ENCODE data around the gene TTC9C. TPM values are rescaled to one million over a fixed set of nuclear protein-coding genes. Genes with fewer than 3 reads are reported as not detected.

Gene TTC9C
- 14.7 to 26.1 TPM (median 23.8 TPM) in 3 replicates for polyA plus RNA-seq
- polyA plus RNA-seq (2011; ENCODE audit: low read depth), result 20.3 TPM
- polyA plus RNA-seq (2011; cell fraction: cytosol; rRNA removed), result 11.7 and 11.9 TPM in 2 replicates
- 31.7 and 36.5 TPM in 2 replicates for polyA plus RNA-seq (2011; cell fraction: nucleus; rRNA removed)
- 17.7 and 30.0 TPM in 2 replicates for polyA plus RNA-seq (2012; ENCODE audit: low replicate concordance)
- 9.5 to 12.0 TPM (median 10.0 TPM) in 3 replicates for polyA minus RNA-seq
- 7.1 TPM for polyA minus RNA-seq (2011; cell fraction: cytosol; rRNA and poly(A)+ RNA removed)
- polyA minus RNA-seq (2011; cell fraction: nucleus; rRNA and poly(A)+ RNA removed), result 5.1 and 9.7 TPM in 2 replicates

- H4K20me1 ChIP-seq (ENCODE audit: control insufficient read depth, extremely low read depth, insufficient read depth, low read length), result peaks cover 4% of the 10 kb centered on the region
- no peak for FAIRE-seq
- H3K36me3 ChIP-seq (ENCODE audit: control insufficient read depth in 2 of 2, extremely low read depth in 1 of 2, insufficient read depth in 2 of 2, low read length in 2 of 2), result peaks cover 8 to 14% of the 10 kb centered on the region in 2 experiments
- peak within 1 kb of the TSS; percentile 69 to 99 (median 80) for H3K4me3 ChIP-seq (ENCODE audit: control insufficient read depth in 2 of 3, extremely low read depth in 1 of 3, insufficient read depth in 2 of 3, low read depth in 1 of 3, low read length in 3 of 3)
- peak within 1 kb of the TSS; percentile 94 for H3K9ac ChIP-seq (ENCODE audit: control insufficient read depth, extremely low read depth, insufficient read depth, low read length)
- H3K79me2 ChIP-seq (ENCODE audit: control insufficient read depth, insufficient read depth, low read length), result peaks cover 68% of the 10 kb centered on the region
- no peaks in the 10 kb centered on the region for H3K27me3 ChIP-seq (ENCODE audit: control insufficient read depth, extremely low read depth, insufficient read depth, low read length)
- peak within 1 kb of the TSS; percentile 87 for H3K27ac ChIP-seq (ENCODE audit: control insufficient read depth, insufficient read depth, low read length)
- dilution Hi-C loops (cut with MboI; ENCODE audit: extremely low pct_ligation_motif_present, low sequenced_read_pairs), result no loop called here
- H3K9me3 ChIP-seq (ENCODE audit: control insufficient read depth, low read depth, low read length), result no peaks in the 10 kb centered on the region
- H3K4me1 ChIP-seq (ENCODE audit: control insufficient read depth, extremely low read depth, insufficient read depth, low read length), result peaks cover 26% of the 10 kb centered on the region
- peak; percentile 41 for DNase-seq (ENCODE audit: low read depth, low spot score)
- TF ChIP-seq CTCF (optimal IDR thresholded peaks at IDR 0.05 in 1 of 3, IDR thresholded peaks at IDR 0.05 in 1 of 3, conservative IDR thresholded peaks at IDR 0.05 in 1 of 3; ENCODE audit: extremely low read depth in 1 of 3, insufficient read depth in 2 of 3, low read length in 3 of 3) (no peak), EZH2 (IDR thresholded peaks at IDR 0.05; ENCODE audit: low read length) (no peak)
- H3K4me2 ChIP-seq (ENCODE audit: control insufficient read depth, extremely low read depth, insufficient read depth, low read depth, low read length), result peak within 1 kb of the TSS; percentile 76
- H2AFZ ChIP-seq (ENCODE audit: control insufficient read depth, low read length), result peak within 1 kb of the TSS; percentile 98
- no peaks in the 10 kb centered on the region for H3K9me1 ChIP-seq (ENCODE audit: control insufficient read depth, extremely low read depth, insufficient read depth, low read length)
These were observed at the start of gene TTC9C for GRCh38 chr11:62728171-62728988. TTC9C (plus strand) TSS chr11:62728486; CDS start chr11:62728849, 363 bp downstream.

- peak within 1 kb of the TSS; percentile 95 for H3K9ac ChIP-seq (ENCODE audit: control insufficient read depth, extremely low read depth, insufficient read depth, low read length)
- DNase-seq (ENCODE audit: low read depth, low spot score) (no peak), FAIRE-seq (no peak)
- peaks cover 25% of the 10 kb centered on the region for H3K79me2 ChIP-seq (ENCODE audit: control insufficient read depth, insufficient read depth, low read length)
- H4K20me1 ChIP-seq (ENCODE audit: control insufficient read depth, extremely low read depth, insufficient read depth, low read length), result no peaks in the 10 kb centered on the region
- peaks cover 16% of the 10 kb centered on the region for H3K4me1 ChIP-seq (ENCODE audit: control insufficient read depth, extremely low read depth, insufficient read depth, low read length)
- peak within 1 kb of the TSS; percentile 93 to 100 (median 97) for H3K4me3 ChIP-seq (ENCODE audit: control insufficient read depth in 2 of 3, extremely low read depth in 1 of 3, insufficient read depth in 2 of 3, low read depth in 1 of 3, low read length in 3 of 3)
- H3K27me3 ChIP-seq (ENCODE audit: control insufficient read depth, extremely low read depth, insufficient read depth, low read length), result no peaks in the 10 kb centered on the region
- H2AFZ ChIP-seq (ENCODE audit: control insufficient read depth, low read length), result peak within 1 kb of the TSS; percentile 83
- H3K9me3 ChIP-seq (ENCODE audit: control insufficient read depth, low read depth, low read length), result no peaks in the 10 kb centered on the region
- no peak for TF ChIP-seq EZH2 (IDR thresholded peaks at IDR 0.05; ENCODE audit: low read length)
- no peak for TF ChIP-seq CTCF (optimal IDR thresholded peaks at IDR 0.05 in 1 of 3, IDR thresholded peaks at IDR 0.05 in 1 of 3, conservative IDR thresholded peaks at IDR 0.05 in 1 of 3; ENCODE audit: extremely low read depth in 1 of 3, insufficient read depth in 2 of 3, low read length in 3 of 3)
- H3K9me1 ChIP-seq (ENCODE audit: control insufficient read depth, extremely low read depth, insufficient read depth, low read length), result no peaks in the 10 kb centered on the region
- H3K27ac ChIP-seq (ENCODE audit: control insufficient read depth, insufficient read depth, low read length), result peak within 1 kb of the TSS; percentile 91
- peak within 1 kb of the TSS; percentile 99 for H3K4me2 ChIP-seq (ENCODE audit: control insufficient read depth, extremely low read depth, insufficient read depth, low read depth, low read length)
- dilution Hi-C loops (cut with MboI; ENCODE audit: extremely low pct_ligation_motif_present, low sequenced_read_pairs), result no loop called here
- H3K36me3 ChIP-seq (ENCODE audit: control insufficient read depth in 2 of 2, extremely low read depth in 1 of 2, insufficient read depth in 2 of 2, low read length in 2 of 2), result peaks cover 10 to 19% of the 10 kb centered on the region in 2 experiments
These were observed 49.3 kb upstream of the TTC9C start, which contains the start of gene UBXN1 for GRCh38 chr11:62678770-62679696. UBXN1 (minus strand) TSS chr11:62679073; CDS start chr11:62678923, 150 bp downstream.

Data from keratinocyte (primary cell).